IMR-90 (cell line): ENCODE results near the gene JMJD1C. TPM values are rescaled to one million over a fixed set of nuclear protein-coding genes. Genes with fewer than 3 reads are reported as not detected.

ENCODE experiments used
- ATAC-seq: fragments of 200-7000 bp; cut with Tn5 transposase; 2 replicates; pipeline ENCODE4 v1.9.1; 2020; ENCODE audit warnings: low read depth, mild to moderate bottlenecking, moderate library complexity
- BruUV-seq: library from RNA; stranded (reverse); fragments of 400-500 nt; replicated peaks from 2 replicates; lab custom pipeline; 2021; lab: Mats Ljungman, UMichigan
- CTCF ChIA-PET: fragments of 300-600 bp; formaldehyde crosslinking; extraction: SDS; loops from one replicate; lab custom pipeline; 2021; ENCODE audit warnings: antibody characterized with exemption; lab: Yijun Ruan, JAX
- POLR2A ChIA-PET: fragments of 300-600 bp; sonication (Branson Sonifier 250); formaldehyde crosslinking; loops from one replicate; lab custom pipeline; 2022; ENCODE audit warnings: antibody characterized with exemption; ENCODE audit not compliant: unreplicated experiment; lab: Charles Lee
- DNase-seq: peaks from one replicate; pipeline ENCODE4 v3.0.0; 2013
- H2AFZ ChIP-seq: replicated peaks from 2 replicates; pipeline ENCODE3; 2013; ENCODE audit warnings: low read length, mild to moderate bottlenecking; ENCODE audit not compliant: poor library complexity
- H2AK5ac ChIP-seq: 2 replicates; pipeline ENCODE4 v1.6.1; 2013; ENCODE audit warnings: low read depth, low read length, inconsistent platforms
- H2AK9ac ChIP-seq: replicated peaks from 2 replicates; pipeline ENCODE3; 2013; ENCODE audit warnings: mild to moderate bottlenecking, low read depth, low read length, moderate library complexity; ENCODE audit not compliant: poor library complexity
- H2BK120ac ChIP-seq: 2 replicates; pipeline ENCODE4 v1.6.1; 2013; ENCODE audit warnings: low read depth, low read length, inconsistent platforms
- H2BK15ac ChIP-seq: 3 replicates; pipeline ENCODE4 v1.6.1; 2013; ENCODE audit warnings: low read depth, low read length, inconsistent platforms
- H2BK20ac ChIP-seq: 2 replicates; pipeline ENCODE4 v1.6.1; 2013; ENCODE audit warnings: low read depth, mild to moderate bottlenecking, inconsistent platforms, low read length, moderate library complexity
- H2BK5ac ChIP-seq: 2 replicates; pipeline ENCODE4 v1.6.1; 2013; ENCODE audit warnings: mild to moderate bottlenecking, low read depth, low read length, inconsistent platforms; ENCODE audit not compliant: poor library complexity, severe bottlenecking
- H3K14ac ChIP-seq: replicated peaks from 2 replicates; pipeline ENCODE4 v1.6.1; 2013; ENCODE audit warnings: low read depth, low read length, inconsistent platforms
- H3K18ac ChIP-seq: 2 replicates; pipeline ENCODE4 v1.6.1; 2013; ENCODE audit warnings: low read depth, low read length, control low read depth
- H3K23ac ChIP-seq: 2 replicates; pipeline ENCODE4 v1.6.1; 2013; ENCODE audit warnings: low read depth, low read length, inconsistent platforms
- H3K27ac ChIP-seq: 2 replicates; pipeline ENCODE4 v1.5.1; 2013; ENCODE audit warnings: mild to moderate bottlenecking, control low read depth, low read length; ENCODE audit not compliant: insufficient read depth
- H3K27me3 ChIP-seq: 2 replicates; pipeline ENCODE4 v1.6.1; 2013; ENCODE audit warnings: low read length; ENCODE audit not compliant: control insufficient read depth, insufficient read depth
- H3K36me3 ChIP-seq: 2 replicates; pipeline ENCODE4 v1.6.1; 2013; ENCODE audit warnings: low read length, mixed read lengths; ENCODE audit not compliant: control insufficient read depth, insufficient read depth
- H3K4ac ChIP-seq: 2 replicates; pipeline ENCODE4 v1.6.1; 2013; ENCODE audit warnings: low read depth, low read length, inconsistent platforms
- H3K4me1 ChIP-seq: 2 replicates; pipeline ENCODE4 v1.6.1; 2013; ENCODE audit warnings: low read length, mixed read lengths; ENCODE audit not compliant: control insufficient read depth, insufficient read depth
- H3K4me2 ChIP-seq: 2 replicates; pipeline ENCODE4 v1.6.1; 2013; ENCODE audit warnings: low read depth, mild to moderate bottlenecking, control low read depth, low read length, moderate library complexity
- H3K4me3 ChIP-seq: 2 replicates; pipeline ENCODE4 v1.5.1; 2013; ENCODE audit warnings: low read depth, mild to moderate bottlenecking, control low read depth, low read length, moderate library complexity; ENCODE audit not compliant: insufficient read depth
- H3K56ac ChIP-seq: 2 replicates; pipeline ENCODE4 v1.6.1; 2013; ENCODE audit warnings: low read length, inconsistent platforms; ENCODE audit not compliant: insufficient read depth; ENCODE audit errors: extremely low read depth
- H3K79me1 ChIP-seq, 2 experiments: 2 replicates each; pipeline ENCODE4 v1.6.1; 2013; ENCODE audit warnings: low read length in 2 of 2, inconsistent platforms in 1 of 2, low read depth in 1 of 2
- H3K9ac ChIP-seq: 2 replicates; pipeline ENCODE4 v1.6.1; 2013; ENCODE audit warnings: low read depth, low read length, control low read depth
- H3K9me1 ChIP-seq: 2 replicates; pipeline ENCODE4 v1.6.1; 2013; ENCODE audit warnings: low read length, inconsistent platforms; ENCODE audit not compliant: insufficient read depth
- H3K9me3 ChIP-seq: 2 replicates; pipeline ENCODE4 v1.6.1; 2013; ENCODE audit warnings: low read length; ENCODE audit not compliant: control insufficient read depth, insufficient read depth
- H4K20me1 ChIP-seq: 2 replicates; pipeline ENCODE4 v1.6.1; 2013; ENCODE audit warnings: low read length, inconsistent platforms; ENCODE audit not compliant: insufficient read depth
- H4K5ac ChIP-seq: 2 replicates; pipeline ENCODE4 v1.6.1; 2013; ENCODE audit warnings: mild to moderate bottlenecking, low read depth, low read length, control low read depth
- H4K8ac ChIP-seq, 2 experiments: 2 replicates each; pipeline ENCODE4 v1.6.1; 2013; ENCODE audit warnings: low read depth in 2 of 2, low read length in 2 of 2, control low read depth in 1 of 2, inconsistent platforms in 1 of 2
- H4K91ac ChIP-seq: 2 replicates; pipeline ENCODE4 v1.6.1; 2013; ENCODE audit warnings: low read depth, low read length, inconsistent platforms; ENCODE audit not compliant: insufficient read depth
- BHLHE40 ChIP-seq: fragments of 150-350 bp; IDR thresholded peaks from 2 replicates; pipeline ENCODE4 v1.6.1; 2016; ENCODE audit warnings: mild to moderate bottlenecking, low read depth, low read length
- CEBPB ChIP-seq: IDR thresholded peaks from 2 replicates; pipeline ENCODE4 v1.6.1; 2012; ENCODE audit warnings: low read depth, low read length, improper control_type of control experiment
- CHD1 ChIP-seq: IDR thresholded peaks from 2 replicates; pipeline ENCODE4 v1.6.1; 2012; ENCODE audit warnings: low read depth, low read length, improper control_type of control experiment
- FOS ChIP-seq: fragments of 150-350 bp; IDR thresholded peaks from 2 replicates; pipeline ENCODE4 v1.6.1; 2016; ENCODE audit warnings: low read depth, low read length
- MAFK ChIP-seq: IDR thresholded peaks from 2 replicates; pipeline ENCODE4 v1.6.1; 2012; ENCODE audit warnings: low read depth, low read length, improper control_type of control experiment
- MAZ ChIP-seq: IDR thresholded peaks from 2 replicates; pipeline ENCODE4 v1.6.1; 2012; ENCODE audit warnings: low read depth, mild to moderate bottlenecking, low read length, improper control_type of control experiment, moderate library complexity, borderline replicate concordance
- MXI1 ChIP-seq: IDR thresholded peaks from 2 replicates; pipeline ENCODE4 v1.6.1; 2012; ENCODE audit warnings: low read depth, mild to moderate bottlenecking, low read length, moderate library complexity, borderline replicate concordance
- NFE2L2 ChIP-seq: fragments of 150-350 bp; IDR thresholded peaks from 2 replicates; pipeline ENCODE4 v1.6.1; 2016; ENCODE audit warnings: low read depth, mild to moderate bottlenecking, low read length
- POLR2A ChIP-seq: IDR thresholded peaks from 2 replicates; pipeline ENCODE4 v1.6.1; 2012; ENCODE audit warnings: mild to moderate bottlenecking, low read depth, low read length
- RAD21 ChIP-seq: IDR thresholded peaks from 2 replicates; pipeline ENCODE4 v1.6.1; 2012; ENCODE audit warnings: low read length, improper control_type of control experiment
- RFX5 ChIP-seq: IDR thresholded peaks from 2 replicates; pipeline ENCODE4 v1.8.0; 2012; ENCODE audit warnings: low read depth, mild to moderate bottlenecking, low read length, moderate library complexity
- SMC3 ChIP-seq: fragments of 150-350 bp; IDR thresholded peaks from 2 replicates; pipeline ENCODE4 v1.6.1; 2016; ENCODE audit warnings: low read depth, mild to moderate bottlenecking, antibody characterized with exemption, low read length, moderate library complexity
- WGBS, 2 experiments: methylation state at CpG; one replicate each; pipeline versions ENCODE4 v1.1.5 to v1.1.7; 2013; ENCODE audit warnings: missing lambda C conversion rate in 2 of 2; ENCODE audit not compliant: insufficient read length in 1 of 2; ENCODE audit errors: extremely low coverage in 2 of 2; 5-methylcytosine and 5-hydroxymethylcytosine counted together
- dilution Hi-C: fragments of 300-500 bp; cut with HindIII; formaldehyde crosslinking; loops from one replicate; pipeline ENCODE4 v1.14.3; 2018; ENCODE audit warnings: low sequenced_read_pairs; ENCODE audit not compliant: unreplicated experiment
- in situ Hi-C: fragments of 300-500 bp; cut with MboI; formaldehyde crosslinking; loops from 3 replicates; pipeline ENCODE4 v1.14.3; 2019; ENCODE audit warnings: low sequenced_read_pairs, inconsistent platforms, mixed read lengths
- intact Hi-C: fragments of 100-400 bp; cut with micrococcal nuclease; formaldehyde crosslinking; loops from 2 replicates; pipeline ENCODE4 v1.10.0; 2022
- polyA plus RNA-seq, 3 experiments: library from polyadenylated mRNA; depleted of rRNA; stranded (reverse); fragments of >200 nt; gene quantifications; 2 replicates each; pipeline ENCODE4 v1.2.3, GENCODE V29; 2012; ENCODE audit warnings: low replicate concordance in 1 of 3
- total RNA-seq: library from RNA; depleted of rRNA; stranded (reverse); fragments of >200 nt; gene quantifications from 2 replicates; pipeline ENCODE4 v1.2.3, GENCODE V29; 2012
- TF ChIP-seq, protein P1 (sequence below): conservative IDR thresholded peaks from 2 replicates; pipeline ENCODE4 v1.5.1; 2012; ENCODE audit warnings: mild to moderate bottlenecking, low read depth, low read length, improper control_type of control experiment
- TF ChIP-seq, protein P2 (sequence below): fragments of 150-350 bp; IDR thresholded peaks from 2 replicates; pipeline ENCODE4 v1.6.1; 2017; ENCODE audit warnings: mild to moderate bottlenecking, antibody characterized with exemption, low read length, low read depth

JMJD1C gene
- total and polyA plus RNA-seq, 2 of the 4 experiments (the other 2 are of a cell fraction): 15.6 to 96.8 TPM

DNA sequence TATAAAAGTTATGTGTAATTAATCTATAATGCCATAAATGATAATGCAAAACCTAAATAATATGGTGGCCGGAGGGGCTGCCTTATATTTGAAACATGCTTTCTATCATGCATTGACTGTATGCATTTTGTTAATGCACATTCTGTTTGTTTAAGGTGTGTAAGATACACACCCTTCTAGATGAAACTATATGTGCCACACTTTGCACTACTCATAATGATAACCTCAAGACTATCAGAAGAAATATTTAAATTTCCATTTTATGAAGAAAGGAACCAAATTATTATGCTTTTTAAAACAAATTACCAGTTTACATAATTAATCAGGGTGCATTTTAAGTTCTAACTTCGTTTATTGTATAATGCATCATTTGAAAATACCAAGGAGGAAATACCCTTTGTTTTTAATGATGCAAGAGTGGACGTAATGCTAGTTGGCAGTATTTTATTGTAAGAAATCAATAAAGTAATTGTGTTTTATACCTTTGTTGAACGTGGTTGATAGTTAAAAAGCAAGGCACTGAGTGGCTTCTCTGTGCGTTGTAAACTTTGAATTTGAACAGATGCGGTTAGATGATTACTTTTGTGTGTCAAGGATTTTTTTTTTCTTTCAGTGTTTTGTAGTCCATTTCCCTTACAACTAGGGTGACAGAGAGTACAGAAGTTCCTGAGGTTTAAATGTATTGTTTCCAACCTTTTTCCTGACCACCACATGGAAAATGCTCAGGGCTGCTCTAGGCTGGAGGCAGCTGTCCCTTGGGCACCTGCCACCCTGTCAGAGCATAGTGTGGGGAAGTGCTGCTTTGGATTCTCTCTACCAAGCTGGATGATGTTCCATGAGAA is 311.0 kb downstream of the JMJD1C start:
- ATAC-seq (no peak), DNase-seq (no peak)
- H3K4me2 ChIP-seq: no peak overlapping the region
- H3K27me3 ChIP-seq: no peaks in the 10 kb centered on the region
- no peak overlapping the region for H2BK20ac ChIP-seq
- no peak overlapping the region for H3K18ac ChIP-seq
- no peak overlapping the region for H2BK15ac ChIP-seq
- no peak overlapping the region for H4K91ac ChIP-seq
- peaks cover 31% of the 10 kb centered on the region; the same call in 1 of the 2 replicates for H4K20me1 ChIP-seq
- intact Hi-C loops: loop anchor here (5.0 kb wide), 2 partner anchors 72 to 352 kb away; partner anchors contain the start of gene ADO
- no peaks in the 10 kb centered on the region for H3K9me3 ChIP-seq
- H3K27ac ChIP-seq: no peak overlapping the region
- no peak overlapping the region for H3K9ac ChIP-seq
- H2BK5ac ChIP-seq: no peak overlapping the region
- H3K4me1 ChIP-seq: peaks cover 2% of the 10 kb centered on the region; the same call in 1 of the 2 replicates
- peaks cover 16 to 41% of the 10 kb centered on the region in 2 experiments for H3K79me1 ChIP-seq
- POLR2A ChIA-PET: no interaction called here
- dilution Hi-C loops: loop anchor here (25.0 kb wide), 2 partner anchors 542 to 558 kb away; no protein-coding TSS in a partner anchor
- no peak overlapping the region for H2BK120ac ChIP-seq
- no CpG with 5 or more reads among the region's 6 CpGs for WGBS, 2 experiments
- H3K9me1 ChIP-seq: no peaks in the 10 kb centered on the region; the same call in 1 of the 2 replicates
- TF ChIP-seq CEBPB (no peak), MXI1 (no peak), BHLHE40 (no peak), MAZ (no peak), RFX5 (no peak), POLR2A (no peak), RAD21 (no peak), SMC3 (no peak), NFE2L2 (no peak), MAFK (no peak), FOS (no peak), CHD1 (no peak)
- TF ChIP-seq, protein P1, sequence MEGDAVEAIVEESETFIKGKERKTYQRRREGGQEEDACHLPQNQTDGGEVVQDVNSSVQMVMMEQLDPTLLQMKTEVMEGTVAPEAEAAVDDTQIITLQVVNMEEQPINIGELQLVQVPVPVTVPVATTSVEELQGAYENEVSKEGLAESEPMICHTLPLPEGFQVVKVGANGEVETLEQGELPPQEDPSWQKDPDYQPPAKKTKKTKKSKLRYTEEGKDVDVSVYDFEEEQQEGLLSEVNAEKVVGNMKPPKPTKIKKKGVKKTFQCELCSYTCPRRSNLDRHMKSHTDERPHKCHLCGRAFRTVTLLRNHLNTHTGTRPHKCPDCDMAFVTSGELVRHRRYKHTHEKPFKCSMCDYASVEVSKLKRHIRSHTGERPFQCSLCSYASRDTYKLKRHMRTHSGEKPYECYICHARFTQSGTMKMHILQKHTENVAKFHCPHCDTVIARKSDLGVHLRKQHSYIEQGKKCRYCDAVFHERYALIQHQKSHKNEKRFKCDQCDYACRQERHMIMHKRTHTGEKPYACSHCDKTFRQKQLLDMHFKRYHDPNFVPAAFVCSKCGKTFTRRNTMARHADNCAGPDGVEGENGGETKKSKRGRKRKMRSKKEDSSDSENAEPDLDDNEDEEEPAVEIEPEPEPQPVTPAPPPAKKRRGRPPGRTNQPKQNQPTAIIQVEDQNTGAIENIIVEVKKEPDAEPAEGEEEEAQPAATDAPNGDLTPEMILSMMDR: no peak
- TF ChIP-seq, protein P2, sequence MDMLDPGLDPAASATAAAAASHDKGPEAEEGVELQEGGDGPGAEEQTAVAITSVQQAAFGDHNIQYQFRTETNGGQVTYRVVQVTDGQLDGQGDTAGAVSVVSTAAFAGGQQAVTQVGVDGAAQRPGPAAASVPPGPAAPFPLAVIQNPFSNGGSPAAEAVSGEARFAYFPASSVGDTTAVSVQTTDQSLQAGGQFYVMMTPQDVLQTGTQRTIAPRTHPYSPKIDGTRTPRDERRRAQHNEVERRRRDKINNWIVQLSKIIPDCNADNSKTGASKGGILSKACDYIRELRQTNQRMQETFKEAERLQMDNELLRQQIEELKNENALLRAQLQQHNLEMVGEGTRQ: no peak
- in situ Hi-C loops: loop anchor here (10.0 kb wide), 3 partner anchors 340 to 720 kb away; partner anchors contain the start of gene EGR2
- no peak overlapping the region for H3K14ac ChIP-seq
- BruUV-seq: no TSS peak
- H2AFZ ChIP-seq: no peak overlapping the region
- peaks cover 15% of the 10 kb centered on the region for H3K36me3 ChIP-seq
- H3K4me3 ChIP-seq: no peak overlapping the region
- H3K23ac ChIP-seq: no peak overlapping the region
- CTCF ChIA-PET: no interaction called here
- no peak overlapping the region for H4K8ac ChIP-seq
- H4K5ac ChIP-seq: no peak overlapping the region
- no peak overlapping the region for H2AK5ac ChIP-seq
- no peak overlapping the region for H3K4ac ChIP-seq
- H2AK9ac ChIP-seq: no peak overlapping the region
- H3K56ac ChIP-seq: no peak overlapping the region
